ENCODE results near the gene UNC13D.

- TF ChIP-seq CTCF (conservative IDR thresholded peaks at IDR 0.05) (no peak), ZFX (IDR thresholded peaks at IDR 0.05) (no peak)
Observed at GRCh38 chr17:75795820-75796607, 48.2 kb downstream of the UNC13D start.

Data from C4-2B (cell line).